K562 (cell line): ENCODE data around the gene RFESD. TPM values are rescaled to one million over a fixed set of nuclear protein-coding genes. Genes with fewer than 3 reads are reported as not detected.

Experiments used
- HEY1 ChIP-seq: fragments of 250-450 bp; sonication (Bioruptor Pico); IDR thresholded peaks from 2 replicates; pipeline ENCODE4 v1.5.0; 2020; ENCODE audit warnings: mild to moderate bottlenecking, moderate library complexity, borderline replicate concordance
- MYC ChIP-seq, 2 experiments: fragments of 250-450 bp in 1 of 2; sonication (Bioruptor Pico) in 1 of 2; IDR thresholded peaks; 2 replicates each; pipeline versions ENCODE4 v1.5.1 to v1.6.1; 2012 to 2021; ENCODE audit warnings: low read depth in 2 of 2, borderline replicate concordance in 1 of 2, improper control_type of control experiment in 1 of 2, low read length in 1 of 2, mild to moderate bottlenecking in 1 of 2, moderate library complexity in 1 of 2
- SAFB2 ChIP-seq: fragments of 200-400 bp; formaldehyde crosslinking; IDR thresholded peaks from 2 replicates; pipeline ENCODE4 v1.6.1; 2018; ENCODE audit warnings: borderline replicate concordance, low read length, low read depth, moderate library complexity; ENCODE audit not compliant: severe bottlenecking
- SRSF9 ChIP-seq: fragments of 200-400 bp; formaldehyde crosslinking; IDR thresholded peaks from 2 replicates; pipeline ENCODE4 v1.6.1; 2017; ENCODE audit warnings: low read depth, low read length, borderline replicate concordance
- XRCC5 ChIP-seq: fragments of 200-400 bp; formaldehyde crosslinking; IDR thresholded peaks from 2 replicates; pipeline ENCODE4 v1.6.1; 2017; ENCODE audit warnings: low read depth, mild to moderate bottlenecking, low read length
- ZC3H4 ChIP-seq: sonication (generic); formaldehyde crosslinking; IDR thresholded peaks from 2 replicates; pipeline ENCODE4 v1.9.0; 2021; ENCODE audit warnings: missing genetic modification reagents, borderline replicate concordance
- polyA plus RNA-seq, 8 experiments: library from polyadenylated mRNA; depleted of rRNA in 4 of 8; stranded (reverse) in 5 of 8; unstranded in 3 of 8; fragments of >200 nt; fragmentation: Nextera tagmentation in 2 of 8; fragmentation: Illumina TruSeq in 1 of 8; extraction: Ambion mirVana in 2 of 8; extraction: Trizol in 1 of 8; gene quantifications; 2 replicates each; pipeline versions ENCODE4 v1.2.1 to v1.2.3, GENCODE V29; 2011 to 2014; ENCODE audit warnings: inconsistent platforms in 1 of 8, missing spikeins in 1 of 8
- total RNA-seq, 7 experiments: library from RNA; depleted of rRNA in 6 of 7; stranded (reverse); fragments of >200 nt in 6 of 7; fragmentation: Illumina TruSeq in 2 of 7; extraction: Trizol in 2 of 7; gene quantifications; 2 replicates each; pipeline versions ENCODE4 v1.2.1 to v1.2.3, GENCODE V29; 2011 to 2021; ENCODE audit warnings: low replicate concordance in 1 of 7
- TF ChIP-seq, protein P1 (sequence below): IDR thresholded peaks from 2 replicates; pipeline ENCODE4 v1.6.1; 2011; ENCODE audit not compliant: insufficient read length; ENCODE audit errors: extremely low read depth
- TF ChIP-seq, protein P2 (sequence below): fragments of 450-650 bp; IDR thresholded peaks from 2 replicates; pipeline ENCODE4 v1.6.1; 2018; ENCODE audit warnings: mild to moderate bottlenecking, low read depth; ENCODE audit not compliant: partially characterized antibody
- TF ChIP-seq, protein P3 (sequence below): fragments of 250-450 bp; sonication (Bioruptor Pico); IDR thresholded peaks from 2 replicates; pipeline ENCODE4 v1.5.0; 2020; ENCODE audit warnings: mild to moderate bottlenecking
- TF ChIP-seq, protein P4 (sequence below): fragments of 200-600 bp; sonication (generic); IDR thresholded peaks from one replicate; pipeline ENCODE4 v1.6.1; 2012; ENCODE audit warnings: mild to moderate bottlenecking, low read depth, low read length, inconsistent platforms

RFESD gene
- total and polyA plus RNA-seq, 9 of the 15 experiments (the other 6 are each of a cell fraction or from before 2014, with no cell fraction given): 62.3 to 600 (median 140) TPM

DNA sequence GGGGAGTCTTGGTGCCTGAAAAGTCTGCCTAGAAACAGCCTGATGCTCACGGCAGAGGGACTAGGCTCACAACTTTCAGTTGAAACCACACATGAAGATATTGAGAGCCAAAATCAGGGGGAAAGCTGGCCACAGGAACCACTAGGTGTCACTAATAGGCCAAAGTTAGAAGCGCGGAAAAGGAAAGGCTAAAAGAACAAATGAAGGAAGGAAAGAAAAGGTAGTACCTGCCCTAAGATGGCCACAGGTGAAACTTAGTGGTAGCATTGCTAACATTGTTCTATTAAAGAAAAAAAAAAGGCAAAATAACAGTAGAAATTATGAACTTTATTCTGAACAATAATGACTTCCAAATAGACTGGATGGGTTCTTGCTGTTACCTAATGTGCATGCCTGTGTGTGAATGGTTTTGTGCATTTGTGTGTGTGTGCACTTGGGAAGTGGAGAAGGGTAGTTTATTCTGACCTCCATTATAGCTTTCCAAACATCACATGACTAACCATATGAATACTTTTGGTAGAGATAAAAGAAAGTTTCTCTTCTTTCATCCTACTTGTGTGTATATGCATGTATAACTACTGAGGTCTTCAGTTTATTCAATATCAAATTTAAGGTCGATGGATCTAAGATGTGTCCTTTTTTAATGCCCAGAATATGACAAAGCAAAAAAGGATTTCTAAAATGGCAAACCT, 2.1 kb upstream of the RFESD start (continued):
- TF ChIP-seq HEY1 (CRISPR knock-in tag) (no peak), ZC3H4 (no peak), MYC (IDR thresholded peaks at IDR 0.05; ENCODE audit: low read depth, low read length) (no peak), MYC (CRISPR knock-in tag; IDR thresholded peaks at IDR 0.05; ENCODE audit: borderline replicate concordance, low read depth) (no peak), SAFB2 (no peak), SRSF9 (no peak), XRCC5 (0 out of 2 replicates have a peak, but pooled peaks have one; percentile 35)
- TF ChIP-seq, protein P1, sequence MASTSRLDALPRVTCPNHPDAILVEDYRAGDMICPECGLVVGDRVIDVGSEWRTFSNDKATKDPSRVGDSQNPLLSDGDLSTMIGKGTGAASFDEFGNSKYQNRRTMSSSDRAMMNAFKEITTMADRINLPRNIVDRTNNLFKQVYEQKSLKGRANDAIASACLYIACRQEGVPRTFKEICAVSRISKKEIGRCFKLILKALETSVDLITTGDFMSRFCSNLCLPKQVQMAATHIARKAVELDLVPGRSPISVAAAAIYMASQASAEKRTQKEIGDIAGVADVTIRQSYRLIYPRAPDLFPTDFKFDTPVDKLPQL: no peak
- TF ChIP-seq, protein P2, sequence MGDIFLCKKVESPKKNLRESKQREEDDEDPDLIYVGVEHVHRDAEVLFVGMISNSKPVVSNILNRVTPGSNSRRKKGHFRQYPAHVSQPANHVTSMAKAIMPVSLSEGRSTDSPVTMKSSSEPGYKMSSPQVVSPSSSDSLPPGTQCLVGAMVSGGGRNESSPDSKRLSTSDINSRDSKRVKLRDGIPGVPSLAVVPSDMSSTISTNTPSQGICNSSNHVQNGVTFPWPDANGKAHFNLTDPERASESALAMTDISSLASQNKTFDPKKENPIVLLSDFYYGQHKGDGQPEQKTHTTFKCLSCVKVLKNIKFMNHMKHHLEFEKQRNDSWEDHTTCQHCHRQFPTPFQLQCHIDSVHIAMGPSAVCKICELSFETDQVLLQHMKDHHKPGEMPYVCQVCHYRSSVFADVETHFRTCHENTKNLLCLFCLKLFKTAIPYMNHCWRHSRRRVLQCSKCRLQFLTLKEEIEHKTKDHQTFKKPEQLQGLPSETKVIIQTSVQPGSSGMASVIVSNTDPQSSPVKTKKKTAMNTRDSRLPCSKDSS: no peak
- TF ChIP-seq, protein P3, sequence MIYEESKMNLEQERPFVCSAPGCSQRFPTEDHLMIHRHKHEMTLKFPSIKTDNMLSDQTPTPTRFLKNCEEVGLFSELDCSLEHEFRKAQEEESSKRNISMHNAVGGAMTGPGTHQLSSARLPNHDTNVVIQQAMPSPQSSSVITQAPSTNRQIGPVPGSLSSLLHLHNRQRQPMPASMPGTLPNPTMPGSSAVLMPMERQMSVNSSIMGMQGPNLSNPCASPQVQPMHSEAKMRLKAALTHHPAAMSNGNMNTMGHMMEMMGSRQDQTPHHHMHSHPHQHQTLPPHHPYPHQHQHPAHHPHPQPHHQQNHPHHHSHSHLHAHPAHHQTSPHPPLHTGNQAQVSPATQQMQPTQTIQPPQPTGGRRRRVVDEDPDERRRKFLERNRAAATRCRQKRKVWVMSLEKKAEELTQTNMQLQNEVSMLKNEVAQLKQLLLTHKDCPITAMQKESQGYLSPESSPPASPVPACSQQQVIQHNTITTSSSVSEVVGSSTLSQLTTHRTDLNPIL (CRISPR knock-in tag): no peak
- TF ChIP-seq, protein P4, sequence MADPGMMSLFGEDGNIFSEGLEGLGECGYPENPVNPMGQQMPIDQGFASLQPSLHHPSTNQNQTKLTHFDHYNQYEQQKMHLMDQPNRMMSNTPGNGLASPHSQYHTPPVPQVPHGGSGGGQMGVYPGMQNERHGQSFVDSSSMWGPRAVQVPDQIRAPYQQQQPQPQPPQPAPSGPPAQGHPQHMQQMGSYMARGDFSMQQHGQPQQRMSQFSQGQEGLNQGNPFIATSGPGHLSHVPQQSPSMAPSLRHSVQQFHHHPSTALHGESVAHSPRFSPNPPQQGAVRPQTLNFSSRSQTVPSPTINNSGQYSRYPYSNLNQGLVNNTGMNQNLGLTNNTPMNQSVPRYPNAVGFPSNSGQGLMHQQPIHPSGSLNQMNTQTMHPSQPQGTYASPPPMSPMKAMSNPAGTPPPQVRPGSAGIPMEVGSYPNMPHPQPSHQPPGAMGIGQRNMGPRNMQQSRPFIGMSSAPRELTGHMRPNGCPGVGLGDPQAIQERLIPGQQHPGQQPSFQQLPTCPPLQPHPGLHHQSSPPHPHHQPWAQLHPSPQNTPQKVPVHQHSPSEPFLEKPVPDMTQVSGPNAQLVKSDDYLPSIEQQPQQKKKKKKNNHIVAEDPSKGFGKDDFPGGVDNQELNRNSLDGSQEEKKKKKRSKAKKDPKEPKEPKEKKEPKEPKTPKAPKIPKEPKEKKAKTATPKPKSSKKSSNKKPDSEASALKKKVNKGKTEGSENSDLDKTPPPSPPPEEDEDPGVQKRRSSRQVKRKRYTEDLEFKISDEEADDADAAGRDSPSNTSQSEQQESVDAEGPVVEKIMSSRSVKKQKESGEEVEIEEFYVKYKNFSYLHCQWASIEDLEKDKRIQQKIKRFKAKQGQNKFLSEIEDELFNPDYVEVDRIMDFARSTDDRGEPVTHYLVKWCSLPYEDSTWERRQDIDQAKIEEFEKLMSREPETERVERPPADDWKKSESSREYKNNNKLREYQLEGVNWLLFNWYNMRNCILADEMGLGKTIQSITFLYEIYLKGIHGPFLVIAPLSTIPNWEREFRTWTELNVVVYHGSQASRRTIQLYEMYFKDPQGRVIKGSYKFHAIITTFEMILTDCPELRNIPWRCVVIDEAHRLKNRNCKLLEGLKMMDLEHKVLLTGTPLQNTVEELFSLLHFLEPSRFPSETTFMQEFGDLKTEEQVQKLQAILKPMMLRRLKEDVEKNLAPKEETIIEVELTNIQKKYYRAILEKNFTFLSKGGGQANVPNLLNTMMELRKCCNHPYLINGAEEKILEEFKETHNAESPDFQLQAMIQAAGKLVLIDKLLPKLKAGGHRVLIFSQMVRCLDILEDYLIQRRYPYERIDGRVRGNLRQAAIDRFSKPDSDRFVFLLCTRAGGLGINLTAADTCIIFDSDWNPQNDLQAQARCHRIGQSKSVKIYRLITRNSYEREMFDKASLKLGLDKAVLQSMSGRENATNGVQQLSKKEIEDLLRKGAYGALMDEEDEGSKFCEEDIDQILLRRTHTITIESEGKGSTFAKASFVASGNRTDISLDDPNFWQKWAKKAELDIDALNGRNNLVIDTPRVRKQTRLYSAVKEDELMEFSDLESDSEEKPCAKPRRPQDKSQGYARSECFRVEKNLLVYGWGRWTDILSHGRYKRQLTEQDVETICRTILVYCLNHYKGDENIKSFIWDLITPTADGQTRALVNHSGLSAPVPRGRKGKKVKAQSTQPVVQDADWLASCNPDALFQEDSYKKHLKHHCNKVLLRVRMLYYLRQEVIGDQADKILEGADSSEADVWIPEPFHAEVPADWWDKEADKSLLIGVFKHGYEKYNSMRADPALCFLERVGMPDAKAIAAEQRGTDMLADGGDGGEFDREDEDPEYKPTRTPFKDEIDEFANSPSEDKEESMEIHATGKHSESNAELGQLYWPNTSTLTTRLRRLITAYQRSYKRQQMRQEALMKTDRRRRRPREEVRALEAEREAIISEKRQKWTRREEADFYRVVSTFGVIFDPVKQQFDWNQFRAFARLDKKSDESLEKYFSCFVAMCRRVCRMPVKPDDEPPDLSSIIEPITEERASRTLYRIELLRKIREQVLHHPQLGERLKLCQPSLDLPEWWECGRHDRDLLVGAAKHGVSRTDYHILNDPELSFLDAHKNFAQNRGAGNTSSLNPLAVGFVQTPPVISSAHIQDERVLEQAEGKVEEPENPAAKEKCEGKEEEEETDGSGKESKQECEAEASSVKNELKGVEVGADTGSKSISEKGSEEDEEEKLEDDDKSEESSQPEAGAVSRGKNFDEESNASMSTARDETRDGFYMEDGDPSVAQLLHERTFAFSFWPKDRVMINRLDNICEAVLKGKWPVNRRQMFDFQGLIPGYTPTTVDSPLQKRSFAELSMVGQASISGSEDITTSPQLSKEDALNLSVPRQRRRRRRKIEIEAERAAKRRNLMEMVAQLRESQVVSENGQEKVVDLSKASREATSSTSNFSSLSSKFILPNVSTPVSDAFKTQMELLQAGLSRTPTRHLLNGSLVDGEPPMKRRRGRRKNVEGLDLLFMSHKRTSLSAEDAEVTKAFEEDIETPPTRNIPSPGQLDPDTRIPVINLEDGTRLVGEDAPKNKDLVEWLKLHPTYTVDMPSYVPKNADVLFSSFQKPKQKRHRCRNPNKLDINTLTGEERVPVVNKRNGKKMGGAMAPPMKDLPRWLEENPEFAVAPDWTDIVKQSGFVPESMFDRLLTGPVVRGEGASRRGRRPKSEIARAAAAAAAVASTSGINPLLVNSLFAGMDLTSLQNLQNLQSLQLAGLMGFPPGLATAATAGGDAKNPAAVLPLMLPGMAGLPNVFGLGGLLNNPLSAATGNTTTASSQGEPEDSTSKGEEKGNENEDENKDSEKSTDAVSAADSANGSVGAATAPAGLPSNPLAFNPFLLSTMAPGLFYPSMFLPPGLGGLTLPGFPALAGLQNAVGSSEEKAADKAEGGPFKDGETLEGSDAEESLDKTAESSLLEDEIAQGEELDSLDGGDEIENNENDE: no peak
